A549 (cell line): Measurements from ENCODE around the gene TOMM40L. TPM values are rescaled to one million over a fixed set of nuclear protein-coding genes. Genes with fewer than 3 reads are reported as not detected.

ENCODE experiments used
- ATAC-seq, 2 experiments: fragments of 200-7000 bp in 1 of 2; fragments of >200 bp in 1 of 2; cut with Nextera tagmentation in 1 of 2; cut with Tn5 transposase in 1 of 2; 3 replicates each; pipeline versions ENCODE4 v1.8.0 to v1.9.1; 2018 to 2020; ENCODE audit warnings: mild to moderate bottlenecking in 1 of 2, moderate library complexity in 1 of 2
- CTCF ChIA-PET: fragments of 300-600 bp; sonication (Branson Sonifier 250); formaldehyde crosslinking; extraction: SDS; loops from one replicate; lab custom pipeline; 2021; ENCODE audit warnings: antibody characterized with exemption, inconsistent platforms; lab: Yijun Ruan, JAX
- POLR2A ChIA-PET: fragments of 350-600 bp; formaldehyde crosslinking; extraction: SDS; loops from one replicate; lab custom pipeline; 2021; ENCODE audit warnings: antibody characterized with exemption, inconsistent platforms; lab: Yijun Ruan, JAX
- DNase-seq, 2 experiments: peaks; one replicate each; pipeline versions ENCODE4 v3.0.0 to v3.0.0-alpha.2; 2011 to 2016; ENCODE audit warnings: low read depth in 1 of 2, low spot score in 1 of 2
- FAIRE-seq: peaks from 2 replicates; lab custom pipeline; 2011; peaks lifted over from hg19 to GRCh38; lab: Jason Lieb, UNC
- H3K27ac ChIP-seq, 2 experiments: fragments of >200 bp; sonication (Bioruptor Twin); formaldehyde crosslinking; 3 replicates each; pipeline ENCODE4 v1.5.1; 2016 to 2017
- H3K4me1 ChIP-seq: fragments of >200 bp; sonication (Bioruptor Twin); formaldehyde crosslinking; 3 replicates; pipeline ENCODE4 v1.6.1; 2016
- H3K4me2 ChIP-seq: fragments of >200 bp; sonication (Bioruptor Twin); formaldehyde crosslinking; 3 replicates; pipeline ENCODE4 v1.6.1; 2016
- H3K4me3 ChIP-seq: fragments of >200 bp; sonication (Bioruptor Twin); formaldehyde crosslinking; 3 replicates; pipeline ENCODE4 v1.5.1; 2016
- H3K9me3 ChIP-seq: fragments of >200 bp; sonication (Bioruptor Twin); formaldehyde crosslinking; 3 replicates; pipeline ENCODE4 v1.6.1; 2016
- CHD4 ChIP-seq: fragments of 200-600 bp; sonication (generic); IDR thresholded peaks from 2 replicates; pipeline ENCODE4 v1.6.1; 2016; ENCODE audit warnings: antibody characterized with exemption, mild to moderate bottlenecking, borderline replicate concordance
- EHF ChIP-seq: fragments of 250-450 bp; sonication (Bioruptor Pico); IDR thresholded peaks from 2 replicates; pipeline ENCODE4 v1.5.0; 2020; ENCODE audit warnings: mild to moderate bottlenecking
- HOXB13 ChIP-seq: fragments of 250-450 bp; sonication (Bioruptor Pico); IDR thresholded peaks from 2 replicates; pipeline ENCODE4 v1.5.0; 2020; ENCODE audit warnings: low read depth, mild to moderate bottlenecking, moderate library complexity
- HOXB5 ChIP-seq: fragments of 250-450 bp; sonication (Bioruptor Pico); IDR thresholded peaks from 2 replicates; pipeline ENCODE4 v1.5.0; 2020; ENCODE audit warnings: mild to moderate bottlenecking, moderate library complexity
- JUNB ChIP-seq: fragments of >200 bp; sonication (Bioruptor Twin); formaldehyde crosslinking; IDR thresholded peaks from 2 replicates; pipeline ENCODE4 v1.6.1; 2016
- KDM5A ChIP-seq: fragments of 200-600 bp; sonication (generic); IDR thresholded peaks from 2 replicates; pipeline ENCODE4 v1.6.1; 2016; ENCODE audit warnings: antibody characterized with exemption, mild to moderate bottlenecking
- PBX3 ChIP-seq: IDR thresholded peaks from 2 replicates; pipeline ENCODE4 v1.6.1; 2012
- PHF8 ChIP-seq: fragments of 200-600 bp; sonication (generic); IDR thresholded peaks from 2 replicates; pipeline ENCODE4 v1.6.1; 2016; ENCODE audit warnings: low read depth, mild to moderate bottlenecking, antibody characterized with exemption, moderate library complexity, borderline replicate concordance
- POLR2A ChIP-seq: IDR thresholded peaks from 2 replicates; pipeline ENCODE4 v1.6.1; 2012; ENCODE audit warnings: mild to moderate bottlenecking, low read length
- POLR2AphosphoS2 ChIP-seq: conservative IDR thresholded peaks from 2 replicates; pipeline ENCODE4 v1.6.1; 2012; ENCODE audit warnings: low read length, improper control_type of control experiment, inconsistent platforms
- RAD21 ChIP-seq, 2 experiments: fragments of >200 bp in 1 of 2; sonication (Bioruptor Twin) in 1 of 2; formaldehyde crosslinking in 1 of 2; IDR thresholded peaks in 1 of 2; conservative IDR thresholded peaks in 1 of 2; 2 replicates in 1 of 2; 3 replicates in 1 of 2; pipeline ENCODE4 v1.6.1; 2012 to 2018; ENCODE audit warnings: inconsistent platforms in 1 of 2
- RFX5 ChIP-seq: fragments of 450-650 bp; IDR thresholded peaks from 2 replicates; pipeline ENCODE4 v1.7.1; 2014; ENCODE audit warnings: antibody characterized with exemption, mild to moderate bottlenecking, moderate library complexity
- SMC3 ChIP-seq: fragments of >200 bp; sonication (Bioruptor Twin); formaldehyde crosslinking; IDR thresholded peaks from 3 replicates; pipeline ENCODE4 v1.6.1; 2018; ENCODE audit warnings: inconsistent platforms
- TP53 ChIP-seq: fragments of 250-450 bp; sonication (Bioruptor Pico); IDR thresholded peaks from 2 replicates; pipeline ENCODE4 v1.5.0; 2021; ENCODE audit warnings: mild to moderate bottlenecking, moderate library complexity
- ZNF302 ChIP-seq: fragments of 250-450 bp; sonication (Bioruptor Pico); IDR thresholded peaks from 2 replicates; pipeline ENCODE4 v1.9.0; 2021; ENCODE audit warnings: inconsistent platforms, mild to moderate bottlenecking, moderate library complexity
- WGBS: methylation state at CpG from one replicate; pipeline ENCODE4 v1.1.6; 2017; ENCODE audit errors: missing lambda C conversion rate; 5-methylcytosine and 5-hydroxymethylcytosine counted together
- polyA plus RNA-seq, 4 experiments: library from polyadenylated mRNA; depleted of rRNA in 3 of 4; stranded (reverse); fragments of >200 nt; fragmentation: RNase III in 1 of 4; extraction: RNeasy Plus Mini Kit Qiagen cat#74134 plus additional on column Dnase treatment in 1 of 4; gene quantifications; 2 replicates in 3 of 4; 3 replicates in 1 of 4; pipeline ENCODE4 v1.2.3, GENCODE V29; 2011 to 2017
- TF ChIP-seq, protein P1 (sequence below): fragments of 200-600 bp; sonication (generic); IDR thresholded peaks from 2 replicates; pipeline ENCODE4 v1.6.1; 2016; ENCODE audit warnings: antibody characterized with exemption, mild to moderate bottlenecking, moderate library complexity
- TF ChIP-seq, protein P2 (sequence below): fragments of >200 bp; sonication (Bioruptor Twin); formaldehyde crosslinking; IDR thresholded peaks from 3 replicates; pipeline ENCODE4 v1.5.1; 2016
- TF ChIP-seq, protein P3 (sequence below): IDR thresholded peaks from 2 replicates; pipeline ENCODE4 v1.6.1; 2012; ENCODE audit warnings: low read depth, borderline replicate concordance

The TOMM40L gene
- polyA plus RNA-seq, 2 of the 4 experiments (the other 2 are of a cell fraction): 6.3 to 10.2 TPM

DNA sequence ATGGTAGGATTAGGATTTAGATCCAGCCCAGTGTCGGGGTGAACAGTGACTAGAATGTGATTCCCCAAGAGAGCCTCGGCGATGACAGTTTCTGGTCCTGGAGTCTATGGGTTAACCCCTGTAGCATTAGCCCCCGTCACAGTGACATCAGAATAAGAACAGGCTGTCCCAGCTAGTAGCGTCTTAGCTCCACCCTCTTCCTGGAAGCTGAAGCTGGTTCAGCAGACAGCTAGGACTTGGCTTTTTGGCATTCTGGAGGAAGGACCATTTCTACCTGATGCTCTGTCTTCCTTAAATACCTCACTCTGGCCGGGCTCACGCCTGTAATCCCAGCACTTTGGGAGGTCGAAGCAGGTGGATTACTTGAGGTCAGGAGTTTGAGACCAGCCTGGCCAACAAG, 18.7 kb upstream of the TOMM40L start (continued):
- TF ChIP-seq, protein P1, sequence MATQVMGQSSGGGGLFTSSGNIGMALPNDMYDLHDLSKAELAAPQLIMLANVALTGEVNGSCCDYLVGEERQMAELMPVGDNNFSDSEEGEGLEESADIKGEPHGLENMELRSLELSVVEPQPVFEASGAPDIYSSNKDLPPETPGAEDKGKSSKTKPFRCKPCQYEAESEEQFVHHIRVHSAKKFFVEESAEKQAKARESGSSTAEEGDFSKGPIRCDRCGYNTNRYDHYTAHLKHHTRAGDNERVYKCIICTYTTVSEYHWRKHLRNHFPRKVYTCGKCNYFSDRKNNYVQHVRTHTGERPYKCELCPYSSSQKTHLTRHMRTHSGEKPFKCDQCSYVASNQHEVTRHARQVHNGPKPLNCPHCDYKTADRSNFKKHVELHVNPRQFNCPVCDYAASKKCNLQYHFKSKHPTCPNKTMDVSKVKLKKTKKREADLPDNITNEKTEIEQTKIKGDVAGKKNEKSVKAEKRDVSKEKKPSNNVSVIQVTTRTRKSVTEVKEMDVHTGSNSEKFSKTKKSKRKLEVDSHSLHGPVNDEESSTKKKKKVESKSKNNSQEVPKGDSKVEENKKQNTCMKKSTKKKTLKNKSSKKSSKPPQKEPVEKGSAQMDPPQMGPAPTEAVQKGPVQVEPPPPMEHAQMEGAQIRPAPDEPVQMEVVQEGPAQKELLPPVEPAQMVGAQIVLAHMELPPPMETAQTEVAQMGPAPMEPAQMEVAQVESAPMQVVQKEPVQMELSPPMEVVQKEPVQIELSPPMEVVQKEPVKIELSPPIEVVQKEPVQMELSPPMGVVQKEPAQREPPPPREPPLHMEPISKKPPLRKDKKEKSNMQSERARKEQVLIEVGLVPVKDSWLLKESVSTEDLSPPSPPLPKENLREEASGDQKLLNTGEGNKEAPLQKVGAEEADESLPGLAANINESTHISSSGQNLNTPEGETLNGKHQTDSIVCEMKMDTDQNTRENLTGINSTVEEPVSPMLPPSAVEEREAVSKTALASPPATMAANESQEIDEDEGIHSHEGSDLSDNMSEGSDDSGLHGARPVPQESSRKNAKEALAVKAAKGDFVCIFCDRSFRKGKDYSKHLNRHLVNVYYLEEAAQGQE: no peak

- ChIA-PET CTCF (interaction anchor here (0.6 to 18.8 kb wide), 12 partner anchors 8 to 174 kb away, joined by 3 to 319 read pairs (median 6); partner anchors contain the start of genes APOA2, FCER1G, NDUFS2 and TOMM40L), POLR2A (interaction anchor here (1.2 to 3.1 kb wide), 2 partner anchors 8 to 16 kb away, joined by 5 to 10 read pairs; partner anchors contain the start of genes NDUFS2 and TOMM40L)
- ATAC-seq: peak; percentile 95 to 98
- TF ChIP-seq RAD21 (conservative IDR thresholded peaks at IDR 0.05 in 1 of 2, IDR thresholded peaks at IDR 0.05 in 1 of 2) (peak; percentile 78 to 79), SMC3 (peak; percentile 71), CHD4 (no peak)
- TF ChIP-seq, protein P2, sequence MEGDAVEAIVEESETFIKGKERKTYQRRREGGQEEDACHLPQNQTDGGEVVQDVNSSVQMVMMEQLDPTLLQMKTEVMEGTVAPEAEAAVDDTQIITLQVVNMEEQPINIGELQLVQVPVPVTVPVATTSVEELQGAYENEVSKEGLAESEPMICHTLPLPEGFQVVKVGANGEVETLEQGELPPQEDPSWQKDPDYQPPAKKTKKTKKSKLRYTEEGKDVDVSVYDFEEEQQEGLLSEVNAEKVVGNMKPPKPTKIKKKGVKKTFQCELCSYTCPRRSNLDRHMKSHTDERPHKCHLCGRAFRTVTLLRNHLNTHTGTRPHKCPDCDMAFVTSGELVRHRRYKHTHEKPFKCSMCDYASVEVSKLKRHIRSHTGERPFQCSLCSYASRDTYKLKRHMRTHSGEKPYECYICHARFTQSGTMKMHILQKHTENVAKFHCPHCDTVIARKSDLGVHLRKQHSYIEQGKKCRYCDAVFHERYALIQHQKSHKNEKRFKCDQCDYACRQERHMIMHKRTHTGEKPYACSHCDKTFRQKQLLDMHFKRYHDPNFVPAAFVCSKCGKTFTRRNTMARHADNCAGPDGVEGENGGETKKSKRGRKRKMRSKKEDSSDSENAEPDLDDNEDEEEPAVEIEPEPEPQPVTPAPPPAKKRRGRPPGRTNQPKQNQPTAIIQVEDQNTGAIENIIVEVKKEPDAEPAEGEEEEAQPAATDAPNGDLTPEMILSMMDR: peak; percentile 83
- no peak overlapping the region for H3K4me2 ChIP-seq
- no peak for FAIRE-seq
- H3K9me3 ChIP-seq: no peaks in the 10 kb centered on the region
- WGBS: 25% methylated on average over 11 of the region's 11 CpGs
- H3K4me1 ChIP-seq: 0 out of 3 replicates have a peak, but pooled peaks cover 3% of the 10 kb centered on the region
- no peak overlapping the region for H3K4me3 ChIP-seq
- H3K27ac ChIP-seq: no peak overlapping the region
- DNase-seq: peak; percentile 77 to 90
These were observed 16.0 kb upstream of the TOMM40L start for GRCh38 chr1:161209790-161210409.

DNA sequence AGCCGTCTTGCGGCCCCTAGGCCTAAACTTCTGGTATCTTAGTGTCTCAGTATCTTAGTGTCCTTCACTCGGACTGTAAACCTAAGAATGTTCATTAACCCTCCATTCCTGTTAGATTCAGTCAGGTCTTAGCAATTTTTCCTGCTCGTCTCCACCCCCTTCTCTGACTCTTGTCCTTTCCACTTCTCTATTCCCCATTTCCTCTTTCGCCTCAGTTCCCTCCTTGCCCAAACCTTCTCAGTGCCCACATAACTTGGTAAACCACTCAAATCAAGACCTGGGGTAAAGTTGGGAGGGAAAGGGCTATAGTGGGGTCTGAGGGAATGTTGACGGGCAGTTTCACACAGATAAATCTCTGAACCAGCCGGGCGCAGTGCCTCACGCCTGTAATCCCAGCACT, 11.5 kb upstream of the TOMM40L start:
- Histone ChIP-seq H3K4me1 (0 out of 3 replicates have a peak, but pooled peaks cover 3% of the 10 kb centered on the region), H3K27ac (no peak overlapping the region), H3K4me2 (no peak overlapping the region), H3K9me3 (no peaks in the 10 kb centered on the region), H3K4me3 (no peak overlapping the region)
- CTCF ChIA-PET: interaction anchor here (7.3 to 20.1 kb wide), 2 partner anchors 7 to 14 kb away, joined by 66 to 319 read pairs; partner anchors contain the start of genes NDUFS2 and TOMM40L
- POLR2A ChIA-PET: no interaction called here
- 93% methylated on average over 9 of the region's 9 CpGs for WGBS
- DNase-seq (no peak), FAIRE-seq (no peak), ATAC-seq (no peak)
- TF ChIP-seq HOXB5 (CRISPR knock-in tag): no peak
- no peak for TF ChIP-seq EHF (CRISPR knock-in tag)
- no peak for TF ChIP-seq POLR2AphosphoS2
- TF ChIP-seq PBX3: no peak
- TF ChIP-seq PHF8: no peak
- no peak for TF ChIP-seq CHD4
- TF ChIP-seq HOXB13: no peak
- no peak for TF ChIP-seq RFX5
- TF ChIP-seq ZNF302 (CRISPR knock-in tag): no peak
- TF ChIP-seq, protein P3, sequence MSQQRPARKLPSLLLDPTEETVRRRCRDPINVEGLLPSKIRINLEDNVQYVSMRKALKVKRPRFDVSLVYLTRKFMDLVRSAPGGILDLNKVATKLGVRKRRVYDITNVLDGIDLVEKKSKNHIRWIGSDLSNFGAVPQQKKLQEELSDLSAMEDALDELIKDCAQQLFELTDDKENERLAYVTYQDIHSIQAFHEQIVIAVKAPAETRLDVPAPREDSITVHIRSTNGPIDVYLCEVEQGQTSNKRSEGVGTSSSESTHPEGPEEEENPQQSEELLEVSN: no peak
- no peak for TF ChIP-seq JUNB
- TF ChIP-seq POLR2A: no peak
- no peak for TF ChIP-seq KDM5A
- TF ChIP-seq TP53 (CRISPR knock-in tag): no peak
